Stimulated activated CD8-positive, alpha-beta memory T cell treated with anti-CD3 and anti-CD28 coated beads, Interleukin-15, amount 100 ng/mL, for 24 hours (primary cell): ENCODE measurements around the gene ARHGAP15.

ENCODE experiments used
- DNase-seq: peaks from one replicate; pipeline ENCODE4 v3.0.0-alpha.2; 2020; ENCODE audit warnings: low read depth

ARHGAP15 gene

DNA sequence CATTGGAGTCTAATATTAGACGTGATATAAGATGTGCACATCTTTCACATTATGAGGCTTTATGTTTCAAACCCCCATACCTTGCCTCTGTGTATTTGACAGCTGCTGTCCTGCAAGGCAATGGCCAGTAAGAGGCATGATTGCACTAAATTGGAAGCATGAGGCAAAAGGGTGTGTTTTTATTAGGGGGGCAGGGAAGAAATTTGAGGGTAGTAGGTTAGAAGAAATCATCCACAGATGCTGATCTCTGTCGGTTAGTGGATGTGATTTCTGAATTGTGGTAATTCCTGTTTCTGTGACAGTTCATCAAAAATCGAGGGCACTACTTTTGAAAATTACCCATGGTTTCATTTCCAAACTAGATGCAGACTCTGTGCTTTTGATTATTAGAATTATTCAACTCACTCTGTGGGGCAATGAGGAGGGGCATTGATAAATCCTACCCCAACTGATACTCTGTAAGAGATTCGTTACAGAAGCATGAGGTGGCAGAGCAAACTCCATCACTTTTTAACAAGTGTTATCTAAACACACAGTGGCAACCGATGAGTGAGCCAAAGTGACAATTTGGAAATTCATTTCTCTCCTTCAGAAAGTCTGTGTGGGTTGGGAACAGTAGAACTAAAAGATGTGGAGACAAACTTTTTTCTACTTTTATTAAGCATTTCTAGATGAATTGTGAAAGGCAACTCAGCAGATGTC lies 453.0 kb downstream of the ARHGAP15 start:
- DNase-seq, result no peak

DNA sequence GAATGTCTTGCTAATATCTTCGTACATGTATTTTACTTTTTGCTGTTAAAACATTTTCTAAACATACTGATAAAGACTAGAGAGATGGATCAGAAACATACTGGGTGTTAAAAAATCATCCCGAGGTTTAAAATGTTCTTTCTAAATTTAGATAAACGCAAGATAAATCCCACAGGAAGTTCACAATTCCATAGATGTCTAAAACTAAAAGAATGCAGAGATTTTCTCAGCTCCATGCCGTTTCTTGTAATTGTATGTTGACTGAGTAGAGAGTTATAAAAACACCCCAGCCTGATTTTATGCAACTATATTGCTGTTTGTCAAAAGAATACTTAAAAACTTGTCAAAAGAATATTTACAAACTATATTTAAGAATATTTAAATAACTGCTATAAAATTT lies 455.7 kb downstream of the ARHGAP15 start:
- DNase-seq, result no peak

DNA sequence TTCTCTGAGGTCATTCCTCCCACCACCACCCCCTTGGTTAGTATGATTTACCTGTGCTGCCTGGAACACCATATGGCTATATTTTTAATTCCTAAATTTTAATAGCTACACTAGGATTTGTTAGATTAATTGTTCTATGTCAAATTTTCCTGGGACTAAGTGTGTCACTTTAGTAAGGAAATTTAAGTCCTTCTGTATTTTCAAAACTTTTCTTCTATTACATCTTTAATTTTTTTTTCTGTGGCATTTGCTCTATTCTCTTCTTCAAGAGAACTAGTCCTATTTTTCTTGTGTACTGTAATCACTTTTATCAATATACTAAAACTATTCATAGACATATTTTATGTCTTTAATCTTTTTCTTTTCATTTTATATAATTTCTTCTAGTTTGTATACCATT lies 456.9 kb downstream of the ARHGAP15 start:
- no peak for DNase-seq

DNA sequence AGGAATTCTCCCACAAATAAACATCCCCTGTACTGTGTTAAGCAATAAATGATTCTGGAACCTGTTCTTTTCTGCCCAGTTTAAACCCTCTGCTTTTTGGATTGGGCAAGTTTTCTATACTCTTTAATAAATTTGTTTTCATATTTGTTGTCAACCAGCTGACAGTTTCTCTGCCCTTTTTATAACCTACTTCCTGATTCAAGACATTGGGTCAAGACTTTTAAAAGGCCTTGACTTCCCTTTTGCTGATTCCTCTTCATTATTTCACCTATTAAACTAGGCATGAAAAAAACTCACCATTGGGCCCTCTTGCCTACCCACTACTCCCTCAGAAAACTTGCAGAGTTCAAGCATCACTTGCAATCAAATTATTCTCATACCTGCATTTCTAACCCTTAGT lies 459.5 kb downstream of the ARHGAP15 start:
- DNase-seq, result no peak

DNA sequence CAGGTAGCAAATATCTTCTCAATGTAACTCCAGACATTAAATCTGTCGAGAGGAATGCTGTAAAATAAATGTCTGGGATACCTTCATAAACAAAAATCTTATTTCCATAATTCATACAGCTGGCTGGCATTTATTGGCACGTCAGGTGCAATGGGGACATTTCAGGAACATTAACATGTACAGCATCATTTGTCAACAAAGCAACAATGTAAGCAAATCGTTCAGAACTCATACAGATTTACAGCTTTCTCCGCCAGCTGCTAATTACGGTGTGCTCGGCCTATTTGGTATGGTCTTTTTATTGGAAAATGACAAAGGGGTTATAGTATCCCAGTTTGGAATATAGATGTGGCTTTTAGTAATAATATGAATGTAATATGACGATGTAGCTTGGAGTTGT lies 464.9 kb downstream of the ARHGAP15 start:
- no peak for DNase-seq

DNA sequence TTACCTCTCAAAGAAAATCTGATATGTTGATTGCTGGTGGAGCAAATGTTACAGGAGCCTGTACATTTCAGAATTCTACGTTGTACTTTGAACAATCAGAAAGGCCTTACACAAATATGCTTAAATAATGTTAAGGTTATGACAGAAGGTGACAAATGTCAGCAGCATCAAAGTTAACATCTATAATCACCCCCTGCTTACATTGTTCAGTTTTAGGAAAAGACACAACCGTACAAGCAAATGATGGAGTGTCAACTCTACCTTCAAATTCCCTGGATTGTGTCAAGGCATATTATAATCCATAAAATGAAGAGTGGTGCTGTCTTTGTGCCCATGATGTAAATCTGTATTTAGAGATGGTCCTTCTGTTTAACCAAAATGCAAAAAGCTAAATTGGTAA lies 465.5 kb downstream of the ARHGAP15 start:
- DNase-seq, result no peak

DNA sequence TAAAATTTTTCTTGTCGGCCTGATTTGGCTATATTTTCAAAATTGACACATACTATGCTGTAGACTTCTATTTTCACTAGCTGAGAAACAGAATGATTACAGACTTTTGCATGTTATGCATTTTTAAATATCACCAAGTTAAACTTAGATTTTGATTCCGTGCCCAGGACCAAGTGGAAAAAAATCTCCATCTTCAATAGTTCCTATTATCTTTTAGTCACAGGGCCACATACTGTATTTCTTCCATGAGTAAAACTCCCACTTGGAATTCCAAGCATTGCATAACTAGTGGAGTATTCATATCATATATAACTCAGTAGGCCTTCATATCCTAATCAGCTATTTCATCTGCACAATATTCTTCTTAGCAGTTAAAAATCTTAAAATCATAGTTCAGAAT lies 470.9 kb downstream of the ARHGAP15 start:
- DNase-seq, result no peak

DNA sequence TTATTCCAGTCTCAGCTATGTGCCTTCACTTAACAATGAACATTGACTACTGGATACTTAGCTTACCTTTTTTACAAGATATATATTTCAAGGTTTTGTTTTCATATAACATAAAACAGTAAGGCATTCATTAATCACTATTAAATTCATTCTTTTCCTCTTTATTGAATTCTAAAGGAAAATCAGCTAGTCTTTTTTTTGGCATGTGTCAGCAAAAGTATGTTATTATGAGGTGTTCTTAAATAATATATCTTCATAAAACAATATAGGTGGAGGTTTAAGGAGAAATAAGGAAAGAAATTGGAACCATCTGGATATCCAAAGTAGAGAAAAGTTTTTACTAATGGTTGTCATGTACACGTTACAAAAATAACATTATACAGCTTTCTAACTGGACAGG lies 472.6 kb downstream of the ARHGAP15 start:
- no peak for DNase-seq

DNA sequence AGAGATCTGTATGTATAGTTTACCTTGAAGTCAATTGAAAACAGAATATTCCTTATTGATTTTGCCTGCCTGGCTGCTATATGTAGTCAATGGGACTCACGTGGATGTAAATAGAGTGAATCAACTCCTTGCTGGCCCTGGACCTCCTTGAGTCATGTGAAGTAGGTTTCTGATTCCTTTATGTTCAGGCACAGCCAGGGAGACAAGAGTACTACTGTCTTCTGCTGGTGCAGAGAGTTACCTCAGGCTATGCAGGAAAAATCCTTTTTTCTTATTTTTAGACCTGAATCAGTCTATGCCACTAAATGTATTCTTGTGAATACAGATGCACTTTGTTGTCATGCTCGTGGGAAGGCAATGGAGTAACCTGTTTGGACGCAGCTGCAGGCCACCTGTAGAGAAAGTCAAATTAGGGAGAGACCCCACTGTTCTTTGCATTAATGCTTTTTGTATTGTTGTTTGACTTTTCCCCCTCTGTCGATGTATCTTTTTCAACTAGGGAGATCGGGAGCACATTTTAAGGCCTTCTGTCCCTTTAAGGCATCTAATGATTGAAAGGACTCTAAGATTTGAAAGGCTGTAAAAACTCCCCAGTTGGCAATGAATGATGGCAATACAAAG lies 473.9 kb downstream of the ARHGAP15 start:
- DNase-seq, result no peak

DNA sequence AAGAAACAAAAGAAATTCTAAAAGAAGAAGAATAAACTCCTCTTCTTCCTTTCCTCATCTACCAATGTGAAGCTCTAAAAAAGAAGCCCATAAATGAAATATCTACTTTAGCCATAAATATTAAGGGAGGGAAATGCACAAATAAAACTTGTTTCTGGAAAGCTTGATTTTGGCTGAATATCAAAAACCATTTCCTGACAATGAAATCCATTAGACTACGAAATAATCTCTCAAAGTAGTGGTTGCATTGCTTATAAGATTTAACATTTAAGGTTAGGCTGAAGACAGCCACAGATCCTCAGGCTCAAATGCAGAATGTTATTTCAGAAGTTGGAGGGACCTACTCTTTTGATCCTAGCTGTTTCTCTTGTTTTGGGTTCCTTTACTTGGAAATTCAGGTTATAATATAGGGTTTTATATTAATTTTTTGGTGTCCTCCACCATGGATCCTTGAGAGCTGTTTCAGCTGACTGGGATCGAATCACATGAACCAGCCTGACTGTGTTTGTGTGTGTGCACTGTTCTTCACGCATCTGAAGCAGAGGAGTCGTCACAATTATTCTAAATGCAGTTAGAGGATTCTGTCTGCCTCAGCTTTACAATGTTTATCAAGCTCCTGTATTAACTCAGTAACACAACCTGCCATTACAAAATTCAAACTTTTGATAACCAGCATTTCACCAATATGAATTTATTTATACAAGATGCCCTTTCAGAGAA lies 474.8 kb downstream of the ARHGAP15 start:
- DNase-seq, result no peak

DNA sequence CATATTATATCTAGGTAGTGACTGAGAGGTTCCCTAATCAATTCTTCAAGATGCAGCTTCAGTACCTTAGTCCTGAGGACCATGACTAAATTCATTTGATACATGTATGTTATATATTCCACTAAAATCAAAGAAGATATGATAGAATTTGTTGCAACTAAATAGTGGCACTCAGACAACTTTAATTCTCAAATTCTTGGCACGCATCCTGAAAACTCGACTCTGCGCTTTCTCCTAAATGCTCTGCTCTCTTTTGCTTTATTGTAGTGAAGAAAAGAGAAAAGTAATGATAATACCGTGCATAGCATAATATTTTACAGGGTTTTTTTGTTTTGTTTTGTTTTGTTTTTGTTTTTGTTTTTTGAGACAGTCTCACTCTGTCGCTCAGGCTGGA lies 475.3 kb downstream of the ARHGAP15 start:
- DNase-seq, result no peak

DNA sequence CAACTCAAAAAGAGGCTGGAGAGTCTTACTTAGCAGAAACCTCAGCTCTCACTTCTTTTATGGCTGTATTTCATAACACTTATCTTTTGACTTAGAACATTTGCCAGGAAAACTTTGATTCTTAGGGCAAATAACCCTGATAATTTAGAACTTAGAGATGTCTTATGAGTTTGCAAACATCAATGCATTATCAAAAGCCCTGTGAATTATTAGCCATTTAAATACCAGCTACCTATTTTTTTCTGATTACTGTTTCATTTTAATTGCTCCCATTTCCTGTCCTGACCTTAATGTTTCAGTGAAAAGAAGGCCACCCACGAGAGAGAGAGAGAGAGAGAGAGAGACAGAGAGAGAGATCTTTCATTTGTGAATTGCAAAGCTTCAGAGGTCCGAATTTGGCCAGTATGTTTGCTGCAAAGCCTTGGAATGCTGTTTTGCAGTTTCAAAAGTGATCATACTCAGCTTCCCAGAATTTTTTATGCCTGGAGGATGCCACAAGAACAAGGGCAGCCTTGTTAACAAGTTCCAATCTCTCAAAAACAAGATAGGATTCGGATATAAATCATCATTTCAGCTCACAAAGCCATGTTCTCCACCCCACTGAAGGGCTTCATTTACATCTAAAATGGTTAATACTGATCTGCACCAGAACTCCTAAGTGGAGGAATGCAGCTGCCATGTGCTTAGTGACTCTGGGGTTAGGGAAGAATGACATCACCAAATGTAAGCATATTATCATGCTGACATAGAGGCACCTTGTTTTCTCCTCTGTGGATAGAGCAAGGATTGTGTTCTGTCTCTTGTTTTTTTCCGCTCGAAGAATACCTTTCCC lies 478.2 kb downstream of the ARHGAP15 start:
- DNase-seq, result no peak

DNA sequence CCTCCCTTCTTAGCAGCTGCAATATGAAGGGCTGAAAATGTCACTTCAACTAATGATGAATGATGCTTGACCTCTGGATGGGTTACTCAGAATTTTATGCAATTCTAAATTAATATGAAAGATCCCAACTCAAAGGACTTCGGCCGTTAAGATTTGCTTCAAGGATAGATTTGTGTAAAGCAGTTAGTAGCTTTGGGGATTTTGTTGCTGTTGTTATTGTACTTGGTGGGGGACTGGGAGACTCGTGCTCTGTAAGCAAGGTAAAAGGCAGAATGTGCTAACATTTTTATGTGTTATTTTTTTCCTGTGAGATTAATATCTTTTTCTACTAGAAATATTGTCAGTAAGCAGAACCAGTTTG lies 478.8 kb downstream of the ARHGAP15 start:
- DNase-seq, result no peak

DNA sequence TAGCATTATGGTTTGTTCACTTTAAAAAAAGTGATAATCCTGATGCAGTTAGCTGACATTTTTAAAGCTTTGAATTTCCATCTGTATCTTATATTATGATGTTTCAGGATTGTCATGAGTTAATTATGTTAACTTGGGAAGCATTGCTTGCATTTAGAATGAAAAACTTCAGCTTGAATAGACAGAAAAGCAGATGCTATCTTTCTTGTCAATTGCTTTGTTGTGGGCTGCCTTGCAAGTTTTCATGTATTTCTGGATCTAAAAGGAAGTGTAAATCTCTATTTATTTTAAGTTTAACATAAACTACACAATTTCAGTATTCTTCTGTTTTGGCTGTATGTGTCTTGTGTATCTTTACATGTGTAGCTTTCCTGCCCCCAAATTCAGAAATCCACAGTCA lies 479.5 kb downstream of the ARHGAP15 start:
- no peak for DNase-seq

DNA sequence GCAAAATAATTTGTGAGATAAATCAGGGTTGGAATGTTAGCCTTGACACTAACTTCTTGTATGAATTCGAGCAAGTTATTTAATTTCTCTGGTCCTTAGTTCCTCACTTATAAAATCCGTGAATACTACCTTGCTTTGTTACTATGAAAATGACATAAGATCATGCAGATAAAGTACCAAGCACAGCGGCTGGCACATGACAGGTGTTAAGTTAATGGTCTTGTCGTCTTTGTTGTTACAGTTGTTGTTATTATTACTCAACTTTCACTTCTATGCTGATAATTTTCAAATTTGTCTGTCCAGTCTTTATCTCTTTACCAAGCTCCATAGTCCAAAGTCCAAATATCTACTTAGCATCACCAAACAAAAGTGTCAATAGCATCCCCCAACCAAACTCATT lies 482.1 kb downstream of the ARHGAP15 start:
- no peak for DNase-seq

DNA sequence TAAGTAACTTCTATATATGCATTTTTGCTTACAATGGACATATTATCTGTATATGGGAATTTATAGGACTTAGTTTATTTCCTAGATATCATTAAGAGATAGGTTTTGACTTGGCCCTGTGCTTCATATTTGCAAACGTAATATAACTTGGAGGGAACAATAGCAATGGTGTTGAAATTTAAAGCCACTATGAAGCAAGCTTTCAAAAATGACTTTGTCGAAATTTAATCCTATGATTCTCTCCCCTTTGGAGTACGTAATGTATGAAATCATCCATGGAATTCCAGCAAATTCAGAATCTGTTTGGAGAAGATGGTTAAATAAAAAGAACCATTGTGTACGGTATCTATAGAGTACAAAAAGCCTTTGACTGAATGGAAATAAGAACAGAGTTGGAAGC lies 486.3 kb downstream of the ARHGAP15 start:
- no peak for DNase-seq

DNA sequence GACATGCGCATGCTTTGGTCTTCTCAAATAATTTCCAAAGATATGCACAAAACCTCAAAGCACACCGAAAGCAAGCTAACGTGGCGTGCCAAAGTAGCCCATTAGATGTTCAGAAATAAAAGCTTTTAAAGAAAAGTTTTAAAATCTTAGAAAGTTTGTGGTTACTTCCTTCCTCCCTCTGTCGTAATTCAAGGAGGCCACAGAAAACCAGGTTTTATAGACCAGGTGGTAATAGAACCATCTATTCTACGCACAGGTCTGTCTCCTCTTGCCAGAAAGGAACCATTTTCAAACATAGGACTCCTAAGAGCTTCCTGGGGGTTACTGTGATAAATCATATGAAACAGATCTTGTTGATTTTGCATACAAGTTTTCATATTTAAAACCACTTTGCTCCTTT lies 487.2 kb downstream of the ARHGAP15 start:
- DNase-seq, result no peak

DNA sequence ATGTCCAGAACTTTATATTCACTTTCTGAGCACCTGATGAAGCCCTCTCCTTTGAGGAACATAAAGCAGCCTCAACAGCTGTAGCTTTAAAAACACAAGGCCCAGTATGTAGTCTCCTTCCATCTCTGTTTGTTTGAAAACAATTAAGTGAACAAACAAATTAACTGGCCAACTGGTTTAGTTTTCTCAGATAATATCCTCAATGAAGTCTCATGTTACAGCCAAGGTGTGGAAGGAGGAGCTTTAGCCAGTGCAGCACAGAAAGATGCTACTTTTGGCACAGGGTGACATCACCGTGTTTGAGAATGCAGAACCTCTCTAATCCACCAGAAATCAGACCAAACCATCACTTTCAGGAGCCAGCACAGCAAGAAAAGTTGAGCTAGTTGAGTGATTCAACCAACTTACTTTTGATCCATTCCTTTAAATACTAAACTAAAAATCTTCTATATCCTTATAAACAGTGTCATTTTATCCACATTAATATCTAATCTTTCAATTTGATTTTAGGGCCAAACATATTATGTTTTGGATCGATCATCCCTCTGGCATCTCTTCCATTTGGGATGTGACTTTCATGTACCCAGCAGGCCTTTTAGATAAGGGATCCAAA lies 488.7 kb downstream of the ARHGAP15 start:
- DNase-seq, result no peak

DNA sequence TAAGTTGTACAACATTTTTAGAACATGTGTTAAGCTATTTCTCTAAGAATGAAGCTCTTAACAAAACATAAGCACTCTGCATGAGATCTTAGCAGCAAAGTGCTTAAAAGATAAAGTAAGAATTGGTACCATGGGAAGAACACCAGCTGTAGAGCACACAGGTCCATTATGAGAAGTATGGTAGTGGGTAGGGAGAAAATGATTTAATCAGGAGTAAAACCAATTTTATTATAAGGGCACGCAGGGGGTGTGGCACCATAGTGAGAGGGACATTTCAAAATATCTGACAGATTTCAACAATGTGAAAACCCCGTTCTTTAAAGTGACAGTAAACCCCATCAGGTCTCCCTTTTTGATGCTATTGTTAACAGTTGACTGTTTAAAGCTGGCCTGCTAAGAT lies 492.9 kb downstream of the ARHGAP15 start:
- no peak for DNase-seq

DNA sequence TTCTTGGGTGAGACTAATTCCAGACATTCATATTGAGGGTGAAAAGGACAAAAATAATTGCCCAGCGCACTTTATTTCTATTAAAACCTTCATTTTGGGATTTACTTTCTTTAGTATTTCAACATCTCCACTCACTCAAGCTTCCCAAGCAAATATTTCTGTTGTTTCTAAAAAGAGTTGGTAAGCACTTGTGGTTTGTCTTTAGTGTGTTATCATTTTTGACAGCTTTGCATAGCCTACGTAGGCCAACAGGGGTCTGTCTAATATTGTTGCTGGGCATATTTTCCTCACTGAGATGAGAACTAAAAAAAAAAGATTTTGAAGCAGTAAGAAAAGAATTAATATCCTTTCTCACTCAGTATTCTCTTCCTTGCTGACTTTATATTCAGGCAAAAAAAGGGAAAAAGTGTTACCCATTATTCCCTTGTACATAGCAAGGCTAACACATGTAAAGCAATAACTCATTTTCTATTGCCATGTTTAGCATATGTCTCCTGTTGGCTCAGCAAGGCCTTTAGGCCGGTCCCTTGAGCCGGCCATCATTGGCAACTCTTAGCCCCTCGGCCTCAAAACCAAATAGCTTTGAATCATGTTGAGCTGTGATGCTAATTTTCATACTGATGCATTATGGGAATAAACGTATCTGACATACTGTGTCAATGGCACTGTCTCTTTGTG lies 494.2 kb downstream of the ARHGAP15 start:
- DNase-seq, result no peak

DNA sequence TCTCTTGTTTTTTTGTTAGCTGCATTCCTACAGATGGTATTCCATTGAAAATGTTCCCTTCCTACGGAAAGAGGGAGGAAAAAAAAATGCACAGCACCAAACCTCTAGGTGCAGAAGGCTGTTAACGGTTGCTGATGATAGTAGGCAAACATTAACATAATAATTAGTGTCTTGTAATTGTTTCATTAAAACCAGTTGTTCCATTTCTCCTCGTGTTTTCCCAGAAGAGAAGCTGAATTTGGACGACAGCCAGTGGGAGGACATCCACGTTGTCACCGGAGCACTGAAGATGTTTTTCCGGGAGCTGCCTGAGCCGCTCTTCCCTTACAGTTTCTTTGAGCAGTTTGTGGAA lies 494.7 kb downstream of the ARHGAP15 start:
- DNase-seq, result no peak

DNA sequence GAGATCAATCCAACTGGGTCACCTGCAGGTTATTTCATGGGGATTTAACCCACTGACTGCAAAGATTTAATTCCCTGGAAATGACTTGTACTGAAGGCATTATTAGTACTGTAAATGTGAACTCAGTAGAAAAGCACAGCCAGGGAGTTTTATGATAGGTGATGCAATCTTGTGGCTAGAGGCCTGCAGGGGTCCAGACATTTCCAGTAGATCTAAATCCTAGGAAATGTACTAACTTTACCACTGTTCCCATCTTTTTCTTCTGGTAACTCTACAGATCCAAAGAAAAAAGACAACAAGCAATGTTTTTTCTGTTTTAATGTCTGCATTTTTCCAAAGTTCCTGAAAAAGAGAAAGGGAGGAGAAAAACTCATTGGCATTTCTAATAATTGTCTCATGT lies 500.1 kb downstream of the ARHGAP15 start:
- no peak for DNase-seq
